HUES48 (cell line): ENCODE data around the gene TTLL3.
"Not testable (repeated sequence)": the region's sequence is repeated elsewhere in the genome, so short reads cannot be mapped to it uniquely, and the experiment has no call there.

Source experiments
- H3K27ac ChIP-seq: one replicate; pipeline ENCODE4 v1.7.0; 2013; ENCODE audit warnings: low read depth, low read length, inconsistent platforms
- H3K27me3 ChIP-seq: 2 replicates; pipeline ENCODE4 v1.6.1; 2013; ENCODE audit warnings: mild to moderate bottlenecking, low read length; ENCODE audit not compliant: control insufficient read depth, insufficient read depth
- H3K36me3 ChIP-seq: 2 replicates; pipeline ENCODE4 v1.6.1; 2013; ENCODE audit warnings: low read length; ENCODE audit not compliant: control insufficient read depth, insufficient read depth
- H3K4me1 ChIP-seq: 2 replicates; pipeline ENCODE4 v1.6.1; 2013; ENCODE audit warnings: mild to moderate bottlenecking, low read length; ENCODE audit not compliant: control insufficient read depth, insufficient read depth
- H3K4me3 ChIP-seq: 2 replicates; pipeline ENCODE4 v1.5.1; 2013; ENCODE audit warnings: mild to moderate bottlenecking, low read depth, low read length
- H3K9ac ChIP-seq: 2 replicates; pipeline ENCODE4 v1.6.1; 2013; ENCODE audit warnings: mild to moderate bottlenecking, low read depth, low read length, moderate library complexity
- H3K9me3 ChIP-seq: 2 replicates; pipeline ENCODE4 v1.6.1; 2013; ENCODE audit warnings: low read length; ENCODE audit not compliant: control insufficient read depth, insufficient read depth

TTLL3 gene

GRCh38 chr3:9771007-9771406 is 39.1 kb upstream of the TTLL3 start:
- peaks cover 21% of the 10 kb centered on the region for H3K27me3 ChIP-seq

GRCh38 chr3:9776896-9777693 is 33.0 kb upstream of the TTLL3 start:
- Histone ChIP-seq H3K36me3 (peaks cover 17% of the 10 kb centered on the region; the same call in 1 of the 2 replicates), H3K9me3 (no peaks in the 10 kb centered on the region), H3K9ac (no peak overlapping the region), H3K27me3 (peaks cover 6% of the 10 kb centered on the region), H3K27ac (no peak overlapping the region), H3K4me1 (no peaks in the 10 kb centered on the region; the same call in 1 of the 2 replicates), H3K4me3 (no peak overlapping the region)

More at GRCh38 chr3:9771007-9771406, 39.1 kb upstream of the TTLL3 start:
- not testable (repeated sequence) for H3K27ac ChIP-seq, H3K9ac ChIP-seq, H3K36me3 ChIP-seq, H3K4me1 ChIP-seq, H3K9me3 ChIP-seq, H3K4me3 ChIP-seq

GRCh38 chr3:9777694-9778021 is 32.4 kb upstream of the TTLL3 start:
- no peaks in the 10 kb centered on the region; the same call in 1 of the 2 replicates for H3K4me1 ChIP-seq
- no peak overlapping the region for H3K4me3 ChIP-seq
- H3K27ac ChIP-seq, result peak overlapping the region; percentile 50
- peaks cover 23% of the 10 kb centered on the region for H3K36me3 ChIP-seq
- 0 out of 2 replicates have a peak, but pooled peaks cover under 1% of the 10 kb centered on the region for H3K27me3 ChIP-seq
- H3K9me3 ChIP-seq, result no peaks in the 10 kb centered on the region
- H3K9ac ChIP-seq, result no peak overlapping the region

- H3K27ac ChIP-seq, result peak overlapping the region; percentile 50
- no peak overlapping the region for H3K4me3 ChIP-seq
- H3K36me3 ChIP-seq, result peaks cover 30% of the 10 kb centered on the region
- H3K27me3 ChIP-seq, result no peaks in the 10 kb centered on the region
- no peaks in the 10 kb centered on the region for H3K9me3 ChIP-seq
- H3K9ac ChIP-seq, result no peak overlapping the region
- H3K4me1 ChIP-seq, result no peaks in the 10 kb centered on the region; the same call in 1 of the 2 replicates
These were observed 31.7 kb upstream of the TTLL3 start for GRCh38 chr3:9778143-9779074.

- Histone ChIP-seq H3K4me3 (no peak overlapping the region), H3K9ac (no peak overlapping the region), H3K9me3 (no peaks in the 10 kb centered on the region), H3K36me3 (peaks cover 36% of the 10 kb centered on the region), H3K27ac (no peak overlapping the region), H3K4me1 (no peaks in the 10 kb centered on the region; the same call in 1 of the 2 replicates), H3K27me3 (no peaks in the 10 kb centered on the region)
These were observed 30.9 kb upstream of the TTLL3 start for GRCh38 chr3:9779075-9779593.

GRCh38 chr3:9779721-9780457 is 30.2 kb upstream of the TTLL3 start:
- Histone ChIP-seq H3K36me3 (peaks cover 44% of the 10 kb centered on the region), H3K9ac (no peak overlapping the region), H3K27me3 (no peaks in the 10 kb centered on the region), H3K9me3 (no peaks in the 10 kb centered on the region), H3K27ac (no peak overlapping the region), H3K4me1 (no peaks in the 10 kb centered on the region; the same call in 1 of the 2 replicates), H3K4me3 (no peak overlapping the region)

- H3K9me3 ChIP-seq, result no peaks in the 10 kb centered on the region
- H3K4me1 ChIP-seq, result no peaks in the 10 kb centered on the region; the same call in 1 of the 2 replicates
- H3K27me3 ChIP-seq, result no peaks in the 10 kb centered on the region
- H3K9ac ChIP-seq, result no peak overlapping the region
- no peak overlapping the region for H3K4me3 ChIP-seq
- H3K27ac ChIP-seq, result no peak overlapping the region
- H3K36me3 ChIP-seq, result peaks cover 49% of the 10 kb centered on the region
These were observed 29.6 kb upstream of the TTLL3 start for GRCh38 chr3:9780458-9780812.

- Histone ChIP-seq H3K9ac (no peak overlapping the region), H3K4me1 (no peaks in the 10 kb centered on the region; the same call in 1 of the 2 replicates), H3K27ac (no peak overlapping the region), H3K27me3 (no peaks in the 10 kb centered on the region), H3K36me3 (peaks cover 53% of the 10 kb centered on the region), H3K4me3 (no peak overlapping the region), H3K9me3 (no peaks in the 10 kb centered on the region)
These were observed 29.2 kb upstream of the TTLL3 start for GRCh38 chr3:9780910-9781309.

- H3K27ac ChIP-seq, result no peak overlapping the region
- H3K9ac ChIP-seq, result no peak overlapping the region
- H3K27me3 ChIP-seq, result no peaks in the 10 kb centered on the region
- no peaks in the 10 kb centered on the region for H3K9me3 ChIP-seq
- H3K4me3 ChIP-seq, result no peak overlapping the region
- H3K36me3 ChIP-seq, result peaks cover 58% of the 10 kb centered on the region
- H3K4me1 ChIP-seq, result no peaks in the 10 kb centered on the region; the same call in 1 of the 2 replicates
These were observed 28.5 kb upstream of the TTLL3 start for GRCh38 chr3:9781551-9781950.

- no peak overlapping the region for H3K9ac ChIP-seq
- no peaks in the 10 kb centered on the region; the same call in 1 of the 2 replicates for H3K4me1 ChIP-seq
- no peaks in the 10 kb centered on the region for H3K9me3 ChIP-seq
- no peak overlapping the region for H3K4me3 ChIP-seq
- H3K27ac ChIP-seq, result no peak overlapping the region
- H3K27me3 ChIP-seq, result no peaks in the 10 kb centered on the region
- H3K36me3 ChIP-seq, result peaks cover 64% of the 10 kb centered on the region
These were observed 28.0 kb upstream of the TTLL3 start for GRCh38 chr3:9781978-9782603.
